Stimulated activated CD8-positive, alpha-beta memory T cell treated with anti-CD3 and anti-CD28 coated beads, Interleukin-7, amount 100 ng/mL, for 4 hours (primary cell): Measurements from ENCODE around the gene TTC6.

Experiments
- DNase-seq, 2 donors: peaks; one replicate each; pipeline ENCODE4 v3.0.0-alpha.2; 2020; ENCODE audit warnings: low read depth in 2 of 2

Gene TTC6

GRCh38 chr14:37623971-37624370, 28.5 kb downstream of the TTC6 start:
- no peak for DNase-seq

- DNase-seq = no peak
Measured at GRCh38 chr14:37625597-37626595, 30.5 kb downstream of the TTC6 start.

GRCh38 chr14:37637341-37637740, 41.9 kb downstream of the TTC6 start:
- DNase-seq = no peak

- DNase-seq = no peak
Measured at GRCh38 chr14:37638599-37638998, 43.2 kb downstream of the TTC6 start.

GRCh38 chr14:37641117-37641516, 45.7 kb downstream of the TTC6 start:
- no peak for DNase-seq

- DNase-seq = no peak
Measured at GRCh38 chr14:37642125-37642524, 46.7 kb downstream of the TTC6 start.

GRCh38 chr14:37643701-37644100, 48.3 kb downstream of the TTC6 start:
- no peak for DNase-seq
